DMS 273 (cell line): ENCODE results near the gene PTPRJ.
A peak's percentile ranks its signal among the peaks of the same experiment; 100 is the strongest.

ENCODE experiments used
- DNase-seq: peaks from one replicate; lab custom pipeline; 2025; ENCODE audit not compliant: unreplicated experiment; lab: John Stamatoyannopoulos, UW

The PTPRJ gene

GRCh38 chr11:48193876-48194275 lies 213.5 kb downstream of the PTPRJ start:
- DNase-seq, result no peak

DNA sequence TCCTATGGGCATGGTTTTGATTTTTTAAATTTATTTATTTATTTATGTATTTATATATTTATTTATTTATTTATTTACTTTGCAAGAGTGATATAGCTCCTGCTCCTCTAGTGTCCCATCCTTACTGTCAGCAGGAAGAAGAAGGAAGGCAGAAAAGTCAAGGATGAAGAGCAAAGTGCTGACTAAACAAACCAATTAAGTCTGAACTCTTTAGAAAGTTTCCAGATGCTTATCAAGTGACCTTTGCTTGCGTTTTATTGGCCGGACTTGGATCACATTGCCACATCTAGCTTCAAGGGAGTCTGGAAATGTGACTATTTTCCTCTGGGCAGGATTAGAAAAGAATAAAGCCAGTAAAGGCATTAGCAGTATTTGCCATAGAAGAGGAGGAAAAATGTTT lies 227.5 kb downstream of the PTPRJ start:
- DNase-seq, result no peak

- DNase-seq, result peak; percentile 19
These were observed 229.7 kb downstream of the PTPRJ start for GRCh38 chr11:48210052-48210451.

- no peak for DNase-seq
These were observed 236.2 kb downstream of the PTPRJ start, which contains the start of gene OR4B1 for GRCh38 chr11:48216510-48216909. TSS of gene OR4B1 (plus strand) at chr11:48216810. CDS start at chr11:48216810, 0 bp downstream.
